Mucosa of descending colon (tissue), 3 donors: Measurements from ENCODE around the gene GALNT1. TPM values are rescaled to one million over a fixed set of nuclear protein-coding genes. Genes with fewer than 3 reads are reported as not detected.

Experiments used
- ATAC-seq: fragments of 200-7000 bp; cut with Tn5 transposase; one replicate; pipeline ENCODE4 v1.9.1; 2020; ENCODE audit warnings: mild to moderate bottlenecking, moderate library complexity
- DNase-seq, 3 donors: peaks; one replicate each; pipeline ENCODE4 v3.0.0-alpha.2; 2020
- H3K36me3 ChIP-seq: fragments of 200-600 bp; one replicate; pipeline ENCODE4 v1.8.0; 2021; ENCODE audit warnings: low read depth, mild to moderate bottlenecking
- H3K4me1 ChIP-seq: fragments of 200-600 bp; one replicate; pipeline ENCODE4 v1.8.0; 2021; ENCODE audit warnings: low read depth, mild to moderate bottlenecking
- H3K4me3 ChIP-seq: fragments of 200-600 bp; one replicate; pipeline ENCODE4 v1.8.0; 2021; ENCODE audit warnings: mild to moderate bottlenecking
- H3K9me3 ChIP-seq: fragments of 200-600 bp; one replicate; pipeline ENCODE4 v1.8.0; 2021; ENCODE audit warnings: mild to moderate bottlenecking
- intact Hi-C, 2 donors: fragments of 100-400 bp; cut with DNase I in 1 of 2; cut with micrococcal nuclease in 1 of 2; formaldehyde crosslinking; loops; one replicate each; pipeline versions ENCODE4 v1.11.0 to v1.11.1; 2022; cut with DNase I, micrococcal nuclease
- total RNA-seq, 3 donors: library from RNA; stranded (reverse); fragmentation: NEBNext Ultra II Directional in 2 of 3; extraction: Animal tissue kit (Norgen Biotek cat#: 25700) in 2 of 3; gene quantifications; one replicate each; pipeline versions ENCODE4 v1.2.1 to v1.2.4, GENCODE V29; 2021 to 2023
- TF ChIP-seq, protein P1 (sequence below): fragments of 200-600 bp; IDR thresholded peaks from one replicate; pipeline ENCODE4 v1.8.0; 2022; ENCODE audit warnings: antibody characterized with exemption, mild to moderate bottlenecking
- donor health status: DM: no; HTN: no; CAD: no; lungs with moderate emphysema.
- donor health status: DM: no; HTN: no; CAD: no.
- donor health status: DM: no; HTN: yes; CAD: no.

The GALNT1 gene
- total RNA-seq, 3 donors from 2014 or later = 82.7 to 118 (median 109) TPM

DNA sequence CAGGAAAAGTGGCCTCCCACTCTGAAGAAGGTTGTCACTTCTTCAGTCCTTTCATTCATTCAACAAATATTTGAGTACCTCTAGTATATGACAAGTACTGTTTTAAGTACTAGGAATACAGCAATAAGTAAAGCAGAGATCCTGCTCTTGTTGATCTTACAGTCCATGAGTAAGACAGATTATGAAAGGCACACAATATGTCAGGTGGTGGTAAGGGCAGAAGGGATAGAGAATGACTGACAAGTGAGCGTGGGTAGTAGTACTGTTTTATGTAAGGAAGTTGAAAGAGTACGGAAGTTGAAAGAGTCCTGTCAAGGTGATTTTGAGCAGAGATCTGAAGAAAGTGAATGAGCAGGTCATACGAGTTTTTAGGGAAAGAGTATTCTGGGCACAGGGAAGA is 111.3 kb downstream of the GALNT1 start:
- H3K4me3 ChIP-seq = no peak overlapping the region
- H3K9me3 ChIP-seq = no peaks in the 10 kb centered on the region
- H3K36me3 ChIP-seq = no peaks in the 10 kb centered on the region
- TF ChIP-seq, protein P1, sequence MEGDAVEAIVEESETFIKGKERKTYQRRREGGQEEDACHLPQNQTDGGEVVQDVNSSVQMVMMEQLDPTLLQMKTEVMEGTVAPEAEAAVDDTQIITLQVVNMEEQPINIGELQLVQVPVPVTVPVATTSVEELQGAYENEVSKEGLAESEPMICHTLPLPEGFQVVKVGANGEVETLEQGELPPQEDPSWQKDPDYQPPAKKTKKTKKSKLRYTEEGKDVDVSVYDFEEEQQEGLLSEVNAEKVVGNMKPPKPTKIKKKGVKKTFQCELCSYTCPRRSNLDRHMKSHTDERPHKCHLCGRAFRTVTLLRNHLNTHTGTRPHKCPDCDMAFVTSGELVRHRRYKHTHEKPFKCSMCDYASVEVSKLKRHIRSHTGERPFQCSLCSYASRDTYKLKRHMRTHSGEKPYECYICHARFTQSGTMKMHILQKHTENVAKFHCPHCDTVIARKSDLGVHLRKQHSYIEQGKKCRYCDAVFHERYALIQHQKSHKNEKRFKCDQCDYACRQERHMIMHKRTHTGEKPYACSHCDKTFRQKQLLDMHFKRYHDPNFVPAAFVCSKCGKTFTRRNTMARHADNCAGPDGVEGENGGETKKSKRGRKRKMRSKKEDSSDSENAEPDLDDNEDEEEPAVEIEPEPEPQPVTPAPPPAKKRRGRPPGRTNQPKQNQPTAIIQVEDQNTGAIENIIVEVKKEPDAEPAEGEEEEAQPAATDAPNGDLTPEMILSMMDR = no peak
- DNase-seq (no peak), ATAC-seq (no peak)
- intact Hi-C loops = no loop called here
- H3K4me1 ChIP-seq = no peaks in the 10 kb centered on the region

DNA sequence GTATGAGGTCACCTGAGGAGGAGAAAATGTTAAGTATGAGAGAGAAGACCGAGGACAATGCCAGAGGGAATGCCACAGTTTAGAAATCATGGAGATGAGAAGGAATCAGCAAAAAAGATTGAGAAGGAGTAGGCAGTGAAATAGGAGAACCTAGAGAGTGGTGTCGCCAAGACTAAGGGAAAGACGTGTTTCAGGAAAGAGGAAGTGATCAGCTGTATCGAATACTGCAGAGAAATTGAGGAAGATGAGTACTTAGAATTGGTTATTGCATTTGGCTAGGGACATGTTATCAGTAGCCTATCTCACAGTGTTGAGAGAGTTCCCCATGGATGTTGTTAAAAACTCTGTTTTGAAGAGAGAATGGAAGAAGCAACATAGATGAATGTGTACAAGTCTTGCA is 112.3 kb downstream of the GALNT1 start:
- TF ChIP-seq, protein P1 = no peak
- intact Hi-C loops = no loop called here
- no peaks in the 10 kb centered on the region for H3K36me3 ChIP-seq

DNA sequence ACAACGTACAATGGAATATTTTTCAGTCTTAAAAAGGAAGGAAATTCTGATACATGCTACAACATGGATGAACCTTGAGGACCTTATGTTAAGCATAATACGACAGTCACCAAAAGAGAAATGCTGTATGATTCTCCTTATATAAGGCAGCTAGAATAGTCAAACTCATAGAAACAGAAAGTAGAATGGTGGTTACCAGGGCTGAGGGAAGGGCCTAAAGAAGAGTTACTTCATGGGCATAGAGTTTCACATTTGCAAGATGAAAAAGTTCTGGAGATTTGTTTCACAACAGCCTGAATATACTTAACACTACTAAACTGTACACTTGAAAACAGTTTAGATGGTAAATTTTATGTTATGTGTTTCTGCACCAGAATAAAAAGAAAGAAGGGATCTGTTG is 113.3 kb downstream of the GALNT1 start:
- DNase-seq = no peak
- no peaks in the 10 kb centered on the region for H3K36me3 ChIP-seq
- no peaks in the 10 kb centered on the region for H3K9me3 ChIP-seq
- no peaks in the 10 kb centered on the region for H3K4me1 ChIP-seq
- intact Hi-C loops = no loop called here
- no peak for ATAC-seq
- H3K4me3 ChIP-seq = no peak overlapping the region
- TF ChIP-seq, protein P1 = no peak

More for the DNA sequence above, 112.3 kb downstream of the GALNT1 start:
- Histone ChIP-seq H3K4me1 (no peaks in the 10 kb centered on the region), H3K9me3 (no peaks in the 10 kb centered on the region), H3K4me3 (no peak overlapping the region)
- no peak for DNase-seq
- ATAC-seq = no peak

DNA sequence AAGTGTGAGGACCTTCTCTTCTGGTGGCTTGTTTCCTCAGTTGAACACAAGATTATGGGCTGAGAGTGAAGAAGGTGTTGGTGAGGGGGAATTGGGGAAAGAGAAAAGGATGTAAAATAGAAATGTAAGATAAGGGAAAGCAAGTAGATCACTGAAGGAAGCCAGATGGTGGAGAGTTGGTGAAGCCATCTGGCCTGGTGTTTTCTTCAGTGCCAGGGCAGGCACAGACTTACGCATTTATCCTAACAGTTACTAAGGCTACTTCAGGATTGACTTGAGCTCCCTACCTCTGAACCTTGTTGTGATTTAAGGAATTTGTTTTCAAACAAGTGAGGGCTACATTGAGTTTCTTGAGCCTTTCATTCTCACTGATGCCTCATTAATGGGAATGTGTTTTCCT is 113.8 kb downstream of the GALNT1 start:
- Histone ChIP-seq H3K4me1 (no peaks in the 10 kb centered on the region), H3K9me3 (no peaks in the 10 kb centered on the region), H3K36me3 (no peaks in the 10 kb centered on the region), H3K4me3 (no peak overlapping the region)
- ATAC-seq = no peak
- DNase-seq = no peak
- intact Hi-C loops = no loop called here
- TF ChIP-seq, protein P1 = no peak

DNA sequence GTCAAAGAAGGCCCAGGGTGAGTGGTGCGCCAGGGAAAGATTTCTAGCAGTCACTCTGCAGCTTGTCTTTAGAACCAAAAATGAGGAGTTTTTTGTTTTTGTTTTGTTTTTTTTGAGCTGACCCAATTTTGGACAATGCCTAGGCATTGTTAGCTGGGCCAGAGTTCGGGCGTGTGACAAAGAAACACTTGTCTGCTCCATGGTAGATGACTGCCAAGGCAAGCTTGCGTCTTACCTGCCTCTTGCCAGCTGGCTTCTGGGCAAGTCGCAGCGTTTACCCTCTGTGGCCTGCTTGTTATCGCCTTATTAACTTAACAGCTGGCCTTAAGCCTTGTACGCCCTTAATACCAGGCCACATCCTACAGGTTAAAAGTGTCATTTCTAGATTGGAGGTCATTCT is 114.3 kb downstream of the GALNT1 start:
- H3K4me1 ChIP-seq = no peaks in the 10 kb centered on the region
- DNase-seq = no peak
- no peaks in the 10 kb centered on the region for H3K9me3 ChIP-seq
- H3K36me3 ChIP-seq = no peaks in the 10 kb centered on the region
- no peak overlapping the region for H3K4me3 ChIP-seq
- no peak for ATAC-seq
- TF ChIP-seq, protein P1 = no peak
- intact Hi-C loops = no loop called here

DNA sequence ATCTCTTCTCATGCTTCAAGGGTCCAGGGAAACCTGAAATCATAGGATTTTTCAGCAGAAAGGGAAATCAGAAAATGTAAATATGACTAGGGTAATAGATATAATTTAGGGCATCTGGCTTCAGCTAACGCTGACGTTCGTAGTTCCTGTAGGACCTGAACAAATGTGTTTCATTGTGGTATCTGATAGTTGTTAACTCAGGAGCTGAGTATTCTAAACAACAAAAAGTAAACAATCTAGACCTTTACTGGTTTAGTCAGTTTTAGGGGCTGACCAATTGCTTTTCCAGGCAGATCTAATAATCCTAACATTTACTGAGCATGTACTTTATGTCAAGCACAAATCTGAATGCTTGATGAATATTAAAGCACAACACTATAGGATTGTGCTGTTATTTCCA is 114.8 kb downstream of the GALNT1 start:
- H3K36me3 ChIP-seq = no peaks in the 10 kb centered on the region
- no peaks in the 10 kb centered on the region for H3K9me3 ChIP-seq
- no peak for DNase-seq
- intact Hi-C loops = no loop called here
- ATAC-seq = no peak
- no peaks in the 10 kb centered on the region for H3K4me1 ChIP-seq
- H3K4me3 ChIP-seq = no peak overlapping the region
- TF ChIP-seq, protein P1 = no peak
